ENCODE data around the gene SMURF2.

The SMURF2 gene

GRCh38 chr17:64546716-64547115 lies 115.4 kb downstream of the SMURF2 start:
- TF ChIP-seq, protein P1, sequence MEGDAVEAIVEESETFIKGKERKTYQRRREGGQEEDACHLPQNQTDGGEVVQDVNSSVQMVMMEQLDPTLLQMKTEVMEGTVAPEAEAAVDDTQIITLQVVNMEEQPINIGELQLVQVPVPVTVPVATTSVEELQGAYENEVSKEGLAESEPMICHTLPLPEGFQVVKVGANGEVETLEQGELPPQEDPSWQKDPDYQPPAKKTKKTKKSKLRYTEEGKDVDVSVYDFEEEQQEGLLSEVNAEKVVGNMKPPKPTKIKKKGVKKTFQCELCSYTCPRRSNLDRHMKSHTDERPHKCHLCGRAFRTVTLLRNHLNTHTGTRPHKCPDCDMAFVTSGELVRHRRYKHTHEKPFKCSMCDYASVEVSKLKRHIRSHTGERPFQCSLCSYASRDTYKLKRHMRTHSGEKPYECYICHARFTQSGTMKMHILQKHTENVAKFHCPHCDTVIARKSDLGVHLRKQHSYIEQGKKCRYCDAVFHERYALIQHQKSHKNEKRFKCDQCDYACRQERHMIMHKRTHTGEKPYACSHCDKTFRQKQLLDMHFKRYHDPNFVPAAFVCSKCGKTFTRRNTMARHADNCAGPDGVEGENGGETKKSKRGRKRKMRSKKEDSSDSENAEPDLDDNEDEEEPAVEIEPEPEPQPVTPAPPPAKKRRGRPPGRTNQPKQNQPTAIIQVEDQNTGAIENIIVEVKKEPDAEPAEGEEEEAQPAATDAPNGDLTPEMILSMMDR (IDR thresholded peaks at IDR 0.05) = no peak

DNA sequence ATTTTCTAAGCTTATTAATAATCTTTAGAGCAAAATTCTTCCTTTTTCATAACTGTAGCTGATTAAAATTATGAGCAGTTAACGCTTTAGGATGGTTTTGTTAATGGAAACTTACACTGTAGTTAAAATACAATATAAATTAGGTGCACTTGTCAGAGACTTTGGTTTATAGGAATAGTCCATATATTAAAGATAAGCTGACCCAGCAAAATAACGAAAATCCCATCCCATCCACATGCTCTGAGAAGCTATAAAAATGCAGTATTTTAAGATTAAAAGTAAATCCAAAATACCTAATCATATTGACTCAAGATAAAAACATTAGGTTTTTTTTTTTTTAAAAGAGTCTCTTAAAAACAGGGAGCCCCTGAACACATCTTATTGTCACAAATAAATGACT lies 117.4 kb downstream of the SMURF2 start:
- Histone ChIP-seq H2AFZ (no peak overlapping the region), H3K4me2 (ENCODE audit: low read length) (no peak overlapping the region), H3K27me3 (ENCODE audit: control insufficient read depth, insufficient read depth, low read length) (no peaks in the 10 kb centered on the region), H3K36me3 (ENCODE audit: control insufficient read depth, insufficient read depth, low read length) (no peaks in the 10 kb centered on the region), H3K27ac (no peak overlapping the region), H3K9ac (no peak overlapping the region), H3K4me3 (ENCODE audit: low read depth, low read length) (no peak overlapping the region), H3K79me2 (no peaks in the 10 kb centered on the region), H3K9me3 (ENCODE audit: control insufficient read depth, low read length) (no peaks in the 10 kb centered on the region), H3K4me1 (no peaks in the 10 kb centered on the region)
- TF ChIP-seq, protein P1 (IDR thresholded peaks at IDR 0.05) = no peak

More at GRCh38 chr17:64546716-64547115, 115.4 kb downstream of the SMURF2 start:
- Histone ChIP-seq H3K4me3 (ENCODE audit: low read depth, low read length) (no peak overlapping the region), H3K9ac (no peak overlapping the region), H3K4me2 (ENCODE audit: low read length) (no peak overlapping the region), H3K9me3 (ENCODE audit: control insufficient read depth, low read length) (no peaks in the 10 kb centered on the region), H3K36me3 (ENCODE audit: control insufficient read depth, insufficient read depth, low read length) (no peaks in the 10 kb centered on the region), H3K4me1 (no peaks in the 10 kb centered on the region), H3K27me3 (ENCODE audit: control insufficient read depth, insufficient read depth, low read length) (no peaks in the 10 kb centered on the region), H3K79me2 (no peaks in the 10 kb centered on the region), H3K27ac (no peak overlapping the region), H2AFZ (no peak overlapping the region)

- Histone ChIP-seq H3K4me1 (no peaks in the 10 kb centered on the region), H3K9ac (no peak overlapping the region), H3K36me3 (ENCODE audit: control insufficient read depth, insufficient read depth, low read length) (no peaks in the 10 kb centered on the region), H3K9me3 (ENCODE audit: control insufficient read depth, low read length) (no peaks in the 10 kb centered on the region), H3K4me3 (ENCODE audit: low read depth, low read length) (no peak overlapping the region), H3K79me2 (no peaks in the 10 kb centered on the region), H3K27me3 (ENCODE audit: control insufficient read depth, insufficient read depth, low read length) (no peaks in the 10 kb centered on the region), H3K4me2 (ENCODE audit: low read length) (no peak overlapping the region), H2AFZ (no peak overlapping the region), H3K27ac (no peak overlapping the region)
- TF ChIP-seq, protein P1 (IDR thresholded peaks at IDR 0.05) = no peak
These were observed 121.9 kb downstream of the SMURF2 start for GRCh38 chr17:64540118-64540776.

GRCh38 chr17:64538508-64539130 lies 123.5 kb downstream of the SMURF2 start:
- TF ChIP-seq, protein P1 (IDR thresholded peaks at IDR 0.05) = no peak
- Histone ChIP-seq H3K9me3 (ENCODE audit: control insufficient read depth, low read length) (no peaks in the 10 kb centered on the region), H3K36me3 (ENCODE audit: control insufficient read depth, insufficient read depth, low read length) (no peaks in the 10 kb centered on the region), H3K27ac (no peak overlapping the region), H3K4me3 (ENCODE audit: low read depth, low read length) (no peak overlapping the region), H3K27me3 (ENCODE audit: control insufficient read depth, insufficient read depth, low read length) (no peaks in the 10 kb centered on the region), H3K9ac (no peak overlapping the region), H3K79me2 (no peaks in the 10 kb centered on the region), H2AFZ (no peak overlapping the region), H3K4me1 (no peaks in the 10 kb centered on the region), H3K4me2 (ENCODE audit: low read length) (no peak overlapping the region)

DNA sequence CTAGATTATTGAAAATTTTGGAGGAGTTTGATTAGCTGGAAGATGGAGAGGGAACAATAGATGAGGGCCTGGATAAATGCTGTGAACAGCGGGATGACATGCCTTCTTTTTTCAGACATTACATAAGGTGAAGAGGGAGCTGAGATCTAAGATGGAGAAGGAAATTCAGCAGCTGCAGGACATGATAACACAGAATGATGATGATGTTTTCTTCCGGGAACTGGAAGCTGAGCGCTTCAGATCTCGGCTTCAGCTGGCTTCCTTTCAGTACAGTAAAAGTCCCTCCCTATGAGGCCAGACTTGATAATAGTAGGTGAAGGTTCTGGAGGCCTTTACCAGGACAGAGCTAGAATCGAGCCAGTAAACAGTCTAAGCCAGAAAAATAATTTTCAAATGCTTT lies 124.6 kb downstream of the SMURF2 start:
- no peak overlapping the region for H3K27ac ChIP-seq

More for the DNA sequence above, 124.6 kb downstream of the SMURF2 start:
- Histone ChIP-seq H3K36me3 (ENCODE audit: control insufficient read depth, insufficient read depth, low read length) (no peaks in the 10 kb centered on the region), H3K9me3 (ENCODE audit: control insufficient read depth, low read length) (no peaks in the 10 kb centered on the region), H3K4me1 (no peaks in the 10 kb centered on the region), H3K79me2 (no peaks in the 10 kb centered on the region), H3K27me3 (ENCODE audit: control insufficient read depth, insufficient read depth, low read length) (no peaks in the 10 kb centered on the region), H2AFZ (no peak overlapping the region), H3K4me3 (ENCODE audit: low read depth, low read length) (no peak overlapping the region), H3K4me2 (ENCODE audit: low read length) (no peak overlapping the region), H3K9ac (no peak overlapping the region)
- TF ChIP-seq, protein P1 (IDR thresholded peaks at IDR 0.05) = no peak

Measured in parathyroid adenoma (tissue), 2 donors.